OCI-LY7 (cell line): Measurements from ENCODE around the gene SEMA4B. TPM values are rescaled to one million over a fixed set of nuclear protein-coding genes. Genes with fewer than 3 reads are reported as not detected.

Experiments
- BruUV-seq: library from RNA; stranded (reverse); fragments of 400-500 nt; replicated peaks from 2 replicates; lab custom pipeline; 2021; lab: Mats Ljungman, UMichigan
- CTCF ChIA-PET: fragments of 300-600 bp; sonication (Branson Sonifier 250); formaldehyde crosslinking; loops from one replicate; lab custom pipeline; 2022; ENCODE audit warnings: antibody characterized with exemption; ENCODE audit not compliant: unreplicated experiment; lab: Charles Lee
- POLR2A ChIA-PET: fragments of 300-600 bp; sonication (Branson Sonifier 250); formaldehyde crosslinking; loops from one replicate; lab custom pipeline; 2022; ENCODE audit warnings: antibody characterized with exemption; lab: Charles Lee
- DNase-seq: peaks from one replicate; pipeline ENCODE4 v3.0.0-alpha.2; 2015; ENCODE audit warnings: low spot score
- H2AFZ ChIP-seq: fragments of 200-600 bp; sonication (generic), shearing (Covaris generic); 2 replicates; pipeline ENCODE4 v1.6.1; 2014; ENCODE audit warnings: mild to moderate bottlenecking, antibody characterized with exemption, low read length, moderate library complexity
- H3K27ac ChIP-seq: fragments of 200-600 bp; sonication (generic); 2 replicates; pipeline ENCODE4 v1.5.1; 2014; ENCODE audit warnings: mixed run types, low read depth, mild to moderate bottlenecking, moderate library complexity, low read length, inconsistent platforms; ENCODE audit not compliant: poor library complexity, severe bottlenecking
- H3K36me3 ChIP-seq: fragments of 200-600 bp; sonication (generic); 2 replicates; pipeline ENCODE4 v1.6.1; 2014; ENCODE audit warnings: mild to moderate bottlenecking, antibody characterized with exemption, low read length, moderate library complexity, mixed read lengths; ENCODE audit not compliant: insufficient read depth
- H3K4me1 ChIP-seq: fragments of 200-600 bp; sonication (generic); 2 replicates; pipeline ENCODE4 v1.5.1; 2014; ENCODE audit warnings: mild to moderate bottlenecking, low read length; ENCODE audit not compliant: insufficient read depth, poor library complexity, severe bottlenecking
- H3K4me2 ChIP-seq: fragments of 200-600 bp; sonication (generic); 2 replicates; pipeline ENCODE4 v1.6.1; 2014; ENCODE audit warnings: mild to moderate bottlenecking, low read length
- H3K4me3 ChIP-seq: fragments of 200-600 bp; sonication (generic); 2 replicates; pipeline ENCODE4 v1.5.1; 2014; ENCODE audit warnings: mild to moderate bottlenecking, low read depth, low read length; ENCODE audit not compliant: poor library complexity, severe bottlenecking
- H3K79me2 ChIP-seq: fragments of 200-600 bp; sonication (generic); 2 replicates; pipeline ENCODE4 v1.6.1; 2016; ENCODE audit warnings: low read depth, mild to moderate bottlenecking, low read length, moderate library complexity, mixed read lengths; ENCODE audit not compliant: insufficient read depth
- H3K9me2 ChIP-seq: fragments of 200-600 bp; sonication (generic); 2 replicates; pipeline ENCODE4 v1.6.1; 2016; ENCODE audit warnings: mild to moderate bottlenecking, low read length, mixed read lengths; ENCODE audit not compliant: insufficient read depth
- H3K9me3 ChIP-seq: fragments of 200-600 bp; sonication (generic); 2 replicates; pipeline ENCODE4 v1.6.1; 2014; ENCODE audit warnings: mild to moderate bottlenecking, mixed run types, low read length, mixed read lengths
- H4K20me1 ChIP-seq: fragments of 200-600 bp; sonication (generic); 2 replicates; pipeline ENCODE4 v1.6.1; 2014; ENCODE audit warnings: mild to moderate bottlenecking, antibody characterized with exemption, low read length, moderate library complexity, mixed read lengths; ENCODE audit not compliant: insufficient read depth
- EZH2phosphoT487 ChIP-seq: fragments of 200-600 bp; sonication (generic); IDR thresholded peaks from 2 replicates; pipeline ENCODE4 v1.6.1; 2018; ENCODE audit warnings: low read depth, borderline replicate concordance, mild to moderate bottlenecking, mixed run types, antibody characterized with exemption, low read length, moderate library complexity, mixed read lengths
- intact Hi-C: fragments of 100-400 bp; cut with micrococcal nuclease; formaldehyde crosslinking; loops from one replicate; pipeline ENCODE4 v1.10.0; 2022; ENCODE audit not compliant: unreplicated experiment
- total RNA-seq, 2 experiments: library from RNA; depleted of rRNA in 1 of 2; stranded (reverse); fragments of >200 nt in 1 of 2; shearing (Covaris generic) in 1 of 2; gene quantifications; 2 replicates each; pipeline ENCODE4 v1.2.3, GENCODE V29; 2014 to 2022
- TF ChIP-seq, protein P1 (sequence below): fragments of 200-600 bp; sonication (generic); conservative IDR thresholded peaks from 2 replicates; pipeline ENCODE4 v1.5.1; 2014; ENCODE audit warnings: mild to moderate bottlenecking, antibody characterized with exemption, low read length, moderate library complexity, mixed read lengths

The SEMA4B gene
- total RNA-seq, 2 experiments from 2014 or later: 21.9 to 34.9 TPM

- H3K9me3 ChIP-seq: no peaks in the 10 kb centered on the region
- H3K4me3 ChIP-seq: no peak overlapping the region
- CTCF ChIA-PET: no interaction called here
- no TSS peak for BruUV-seq
- H3K27ac ChIP-seq: no peak overlapping the region
- no peaks in the 10 kb centered on the region for H3K9me2 ChIP-seq
- no peak overlapping the region for H3K4me2 ChIP-seq
- no peaks in the 10 kb centered on the region for H3K4me1 ChIP-seq
- TF ChIP-seq, protein P1, sequence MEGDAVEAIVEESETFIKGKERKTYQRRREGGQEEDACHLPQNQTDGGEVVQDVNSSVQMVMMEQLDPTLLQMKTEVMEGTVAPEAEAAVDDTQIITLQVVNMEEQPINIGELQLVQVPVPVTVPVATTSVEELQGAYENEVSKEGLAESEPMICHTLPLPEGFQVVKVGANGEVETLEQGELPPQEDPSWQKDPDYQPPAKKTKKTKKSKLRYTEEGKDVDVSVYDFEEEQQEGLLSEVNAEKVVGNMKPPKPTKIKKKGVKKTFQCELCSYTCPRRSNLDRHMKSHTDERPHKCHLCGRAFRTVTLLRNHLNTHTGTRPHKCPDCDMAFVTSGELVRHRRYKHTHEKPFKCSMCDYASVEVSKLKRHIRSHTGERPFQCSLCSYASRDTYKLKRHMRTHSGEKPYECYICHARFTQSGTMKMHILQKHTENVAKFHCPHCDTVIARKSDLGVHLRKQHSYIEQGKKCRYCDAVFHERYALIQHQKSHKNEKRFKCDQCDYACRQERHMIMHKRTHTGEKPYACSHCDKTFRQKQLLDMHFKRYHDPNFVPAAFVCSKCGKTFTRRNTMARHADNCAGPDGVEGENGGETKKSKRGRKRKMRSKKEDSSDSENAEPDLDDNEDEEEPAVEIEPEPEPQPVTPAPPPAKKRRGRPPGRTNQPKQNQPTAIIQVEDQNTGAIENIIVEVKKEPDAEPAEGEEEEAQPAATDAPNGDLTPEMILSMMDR: no peak
- no peak for TF ChIP-seq EZH2phosphoT487
- H2AFZ ChIP-seq: no peak overlapping the region
- H3K79me2 ChIP-seq: no peaks in the 10 kb centered on the region
- no peak for DNase-seq
- H3K36me3 ChIP-seq: no peaks in the 10 kb centered on the region
- H4K20me1 ChIP-seq: no peaks in the 10 kb centered on the region
- POLR2A ChIA-PET: interaction anchor here (0.6 to 0.9 kb wide), 4 partner anchors 41 to 596 kb away, joined by 3 to 6 read pairs (median 4); no protein-coding TSS in a partner anchor
- intact Hi-C loops: no loop called here
These were observed 41.9 kb upstream of the SEMA4B start for GRCh38 chr15:90159213-90159612.

DNA sequence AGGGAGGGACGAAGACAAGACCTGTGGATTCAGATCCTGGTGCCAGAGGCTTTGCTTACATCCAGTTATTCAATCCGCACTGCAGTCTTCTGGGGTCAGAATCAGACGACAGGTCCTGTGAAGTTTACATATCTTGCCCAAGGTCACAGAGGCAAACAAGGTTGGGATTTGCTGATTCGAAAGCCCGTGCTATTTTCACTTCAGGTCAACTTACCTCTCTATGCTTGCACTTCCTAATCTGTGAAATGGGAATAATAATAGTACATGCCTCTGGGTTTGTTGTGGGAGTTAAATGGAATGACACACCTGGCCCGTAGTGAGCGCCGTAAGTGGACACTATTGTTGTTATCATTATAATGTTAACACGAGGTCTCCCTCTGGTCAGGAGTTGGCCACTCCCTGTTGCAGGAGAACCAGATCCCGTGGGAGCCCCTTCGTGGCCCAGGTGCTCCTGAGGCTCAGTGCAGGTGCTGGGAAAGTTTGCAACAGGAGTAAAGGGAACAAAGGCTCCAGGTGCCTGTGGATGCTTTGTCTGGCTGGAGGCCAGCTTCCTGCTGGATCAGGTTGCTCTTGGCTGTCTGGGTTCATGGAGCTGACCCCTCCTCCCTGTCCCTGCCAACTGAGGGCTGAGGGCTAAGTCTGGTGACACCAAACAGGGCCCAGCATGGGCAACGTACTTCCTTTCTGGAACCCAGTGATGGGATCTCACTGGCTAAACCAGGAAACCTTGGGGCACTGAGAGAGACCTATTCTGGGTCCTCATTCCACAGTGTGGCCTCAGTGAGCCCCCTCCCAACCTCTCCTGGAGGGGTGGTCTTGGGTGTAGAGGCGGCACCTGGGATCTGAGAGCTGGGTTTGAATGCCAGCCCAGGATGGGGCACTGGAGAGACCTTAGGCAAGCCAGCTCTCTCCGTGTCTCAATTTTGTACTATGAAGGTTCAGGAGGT, 40.1 kb upstream of the SEMA4B start:
- no peak overlapping the region for H3K4me3 ChIP-seq
- H4K20me1 ChIP-seq: no peaks in the 10 kb centered on the region
- CTCF ChIA-PET: interaction anchor here (0.7 kb wide), 1 partner anchor 60 kb away, joined by 4 read pairs; no protein-coding TSS in a partner anchor
- H3K4me2 ChIP-seq: no peak overlapping the region
- H3K9me2 ChIP-seq: no peaks in the 10 kb centered on the region
- H3K36me3 ChIP-seq: no peaks in the 10 kb centered on the region
- no peak for TF ChIP-seq EZH2phosphoT487
- TF ChIP-seq, protein P1: no peak
- DNase-seq: no peak
- no peaks in the 10 kb centered on the region for H3K9me3 ChIP-seq
- no TSS peak for BruUV-seq
- POLR2A ChIA-PET: interaction anchor here (1.2 kb wide), 1 partner anchor 107 kb away, joined by 4 read pairs; no protein-coding TSS in a partner anchor
- no peak overlapping the region for H3K27ac ChIP-seq
- H2AFZ ChIP-seq: no peak overlapping the region
- H3K79me2 ChIP-seq: no peaks in the 10 kb centered on the region
- H3K4me1 ChIP-seq: no peaks in the 10 kb centered on the region
- intact Hi-C loops: no loop called here
